Measurements from ENCODE around the gene TAS2R20. TPM values are rescaled to one million over a fixed set of nuclear protein-coding genes. Genes with fewer than 3 reads are reported as not detected.
A peak's percentile ranks its signal among the peaks of the same experiment; 100 is the strongest.

The TAS2R20 gene
- total RNA-seq, 1 experiment from 2014 or later: 1.3 TPM

DNA sequence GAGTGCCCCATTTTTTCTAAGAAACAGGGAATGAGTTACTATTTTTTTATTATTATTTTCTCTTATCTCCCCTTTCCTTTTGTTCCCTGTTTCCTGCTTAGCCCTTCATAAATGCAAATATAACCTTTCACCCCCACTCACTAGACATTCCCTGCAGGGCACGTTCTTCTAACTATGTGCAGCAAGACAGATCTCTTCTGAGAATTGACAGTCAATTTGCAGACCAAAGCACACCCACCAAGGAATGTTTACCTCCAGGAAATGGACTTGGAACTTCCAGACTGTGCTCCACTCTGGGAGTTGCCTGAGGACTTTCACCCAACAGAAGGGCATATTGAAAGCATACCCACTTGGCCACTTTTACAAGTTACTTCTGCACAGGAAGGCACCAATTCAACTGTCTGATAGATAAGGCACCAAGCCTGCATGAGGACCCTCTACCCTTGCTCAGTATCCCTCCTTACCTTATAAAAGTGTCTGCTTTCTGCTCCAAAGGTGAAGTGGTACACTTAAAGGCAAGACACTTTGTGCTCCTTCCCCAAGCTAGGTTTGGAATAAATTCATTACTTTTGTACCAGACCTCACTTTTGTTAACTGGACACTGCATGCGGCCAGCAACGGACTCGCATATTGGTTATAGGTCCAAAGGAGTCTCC lies 17.8 kb upstream of the TAS2R20 start:
- H4K20me1 ChIP-seq (ENCODE audit: control insufficient read depth, insufficient read depth, insufficient read length): no peaks in the 10 kb centered on the region
- no peak overlapping the region for H2BK12ac ChIP-seq (ENCODE audit: insufficient read length, low read depth, low read length)
- H3K79me2 ChIP-seq (ENCODE audit: insufficient read depth, low read length): no peaks in the 10 kb centered on the region
- no peak overlapping the region for H2BK20ac ChIP-seq (ENCODE audit: low read depth, low read length, poor library complexity, severe bottlenecking)
- H3K27me3 ChIP-seq (ENCODE audit: insufficient read depth, low read length): no peaks in the 10 kb centered on the region
- DNase-seq: no peak
- no peak overlapping the region for H3K4ac ChIP-seq (ENCODE audit: low read depth, low read length)
- no peak overlapping the region for H3K14ac ChIP-seq (ENCODE audit: insufficient read depth, low read length)
- no peak overlapping the region for H3K18ac ChIP-seq (ENCODE audit: insufficient read length, low read depth, low read length)
- no peak overlapping the region for H3K23ac ChIP-seq (ENCODE audit: insufficient read length, low read depth, low read length)
- no peak overlapping the region for H3K9ac ChIP-seq (ENCODE audit: extremely low read depth, insufficient read length, low read length)
- TF ChIP-seq, protein P1, sequence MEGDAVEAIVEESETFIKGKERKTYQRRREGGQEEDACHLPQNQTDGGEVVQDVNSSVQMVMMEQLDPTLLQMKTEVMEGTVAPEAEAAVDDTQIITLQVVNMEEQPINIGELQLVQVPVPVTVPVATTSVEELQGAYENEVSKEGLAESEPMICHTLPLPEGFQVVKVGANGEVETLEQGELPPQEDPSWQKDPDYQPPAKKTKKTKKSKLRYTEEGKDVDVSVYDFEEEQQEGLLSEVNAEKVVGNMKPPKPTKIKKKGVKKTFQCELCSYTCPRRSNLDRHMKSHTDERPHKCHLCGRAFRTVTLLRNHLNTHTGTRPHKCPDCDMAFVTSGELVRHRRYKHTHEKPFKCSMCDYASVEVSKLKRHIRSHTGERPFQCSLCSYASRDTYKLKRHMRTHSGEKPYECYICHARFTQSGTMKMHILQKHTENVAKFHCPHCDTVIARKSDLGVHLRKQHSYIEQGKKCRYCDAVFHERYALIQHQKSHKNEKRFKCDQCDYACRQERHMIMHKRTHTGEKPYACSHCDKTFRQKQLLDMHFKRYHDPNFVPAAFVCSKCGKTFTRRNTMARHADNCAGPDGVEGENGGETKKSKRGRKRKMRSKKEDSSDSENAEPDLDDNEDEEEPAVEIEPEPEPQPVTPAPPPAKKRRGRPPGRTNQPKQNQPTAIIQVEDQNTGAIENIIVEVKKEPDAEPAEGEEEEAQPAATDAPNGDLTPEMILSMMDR (conservative IDR thresholded peaks at IDR 0.05): no peak
- H3K36me3 Mint-ChIP-seq (ENCODE audit: insufficient read depth in 1 of 3, low read depth in 3 of 3): no peaks in the 10 kb centered on the region; a peak in 2 of 7 replicates
- no peak overlapping the region for H2AFZ ChIP-seq (ENCODE audit: low read length)
- H3K4me1 ChIP-seq (ENCODE audit: insufficient read depth, low read length): no peaks in the 10 kb centered on the region
- 0 out of 4 replicates have a peak, but pooled peaks cover 0 to 2% of the 10 kb centered on the region in 2 experiments for H3K4me1 Mint-ChIP-seq
- no peak overlapping the region for H3K27ac ChIP-seq (ENCODE audit: insufficient read length, low read depth, low read length)
- no peak overlapping the region for H2BK15ac ChIP-seq (ENCODE audit: low read depth, low read length)
- H3K23me2 ChIP-seq (ENCODE audit: insufficient read length, low read depth, low read length, poor library complexity, severe bottlenecking): no peaks in the 10 kb centered on the region
- no peak overlapping the region for H3K56ac ChIP-seq (ENCODE audit: insufficient read length, low read depth, low read length)
- no peak overlapping the region for H4K91ac ChIP-seq (ENCODE audit: insufficient read length, low read depth, low read length)
- H4K5ac ChIP-seq (ENCODE audit: insufficient read length, low read depth, low read length): no peak overlapping the region
- H3K27me3 Mint-ChIP-seq (ENCODE audit: low read depth): no peaks in the 10 kb centered on the region
- no peak overlapping the region for H3T11ph ChIP-seq (ENCODE audit: low read length)
- peak overlapping the region in 2 of 3 experiments; percentile 6 to 60; a peak in 1 of 7 replicates for H3K27ac Mint-ChIP-seq
- no peaks in the 10 kb centered on the region for H3K9me3 ChIP-seq (ENCODE audit: control insufficient read depth, low read depth, low read length)
- H3K9me3 Mint-ChIP-seq: no peaks in the 10 kb centered on the region
- H2BK5ac ChIP-seq (ENCODE audit: insufficient read length, low read length): no peak overlapping the region
- H4K8ac ChIP-seq (replicated peaks; ENCODE audit: insufficient read length, low read depth, low read length): no peak overlapping the region
- no peak overlapping the region for H2BK120ac ChIP-seq (ENCODE audit: low read depth, low read length, poor library complexity, severe bottlenecking)
- WGBS (ENCODE audit: extremely low coverage, insufficient read length, low lambda C conversion rate): no CpG with 5 or more reads among the region's 4 CpGs
- no peak overlapping the region for H2AK5ac ChIP-seq (ENCODE audit: insufficient read length, low read length)
- no peaks in the 10 kb centered on the region for H3K79me1 ChIP-seq (ENCODE audit: insufficient read depth, low read depth, low read length, poor library complexity, severe bottlenecking)
- H3K4me2 ChIP-seq (ENCODE audit: insufficient read depth, insufficient read length, low read length): no peak overlapping the region
- H3K4me3 Mint-ChIP-seq: no peak overlapping the region
